ENCODE results near the gene USP36. TPM values are rescaled to one million over a fixed set of nuclear protein-coding genes. Genes with fewer than 3 reads are reported as not detected.
"Not testable (repeated sequence)": the region's sequence is repeated elsewhere in the genome, so short reads cannot be mapped to it uniquely, and the experiment has no call there.

The USP36 gene
- total RNA-seq = 71.2 TPM

GRCh38 chr17:78840780-78841611 lies at the start of gene USP36:
USP36 (minus strand) TSS chr17:78840814; CDS start chr17:78836363, 4,451 bp downstream.
- peak; percentile 98 to 99 for DNase-seq (ENCODE audit: extremely low spot score in 2 of 2)
- H3K4me1 ChIP-seq = peaks cover 29% of the 10 kb centered on the region
- peak within 1 kb of the TSS; percentile 94 for H3K27ac ChIP-seq
- H3K36me3 ChIP-seq = peaks cover 0 to 19% of the 10 kb centered on the region in 2 donors
- peak within 1 kb of the TSS; percentile 81 to 84 for H3K4me3 ChIP-seq
- TF ChIP-seq POLR2A (IDR thresholded peaks at IDR 0.05) = peak in 1 of 2 donors; percentile 86
- TF ChIP-seq, protein P1, sequence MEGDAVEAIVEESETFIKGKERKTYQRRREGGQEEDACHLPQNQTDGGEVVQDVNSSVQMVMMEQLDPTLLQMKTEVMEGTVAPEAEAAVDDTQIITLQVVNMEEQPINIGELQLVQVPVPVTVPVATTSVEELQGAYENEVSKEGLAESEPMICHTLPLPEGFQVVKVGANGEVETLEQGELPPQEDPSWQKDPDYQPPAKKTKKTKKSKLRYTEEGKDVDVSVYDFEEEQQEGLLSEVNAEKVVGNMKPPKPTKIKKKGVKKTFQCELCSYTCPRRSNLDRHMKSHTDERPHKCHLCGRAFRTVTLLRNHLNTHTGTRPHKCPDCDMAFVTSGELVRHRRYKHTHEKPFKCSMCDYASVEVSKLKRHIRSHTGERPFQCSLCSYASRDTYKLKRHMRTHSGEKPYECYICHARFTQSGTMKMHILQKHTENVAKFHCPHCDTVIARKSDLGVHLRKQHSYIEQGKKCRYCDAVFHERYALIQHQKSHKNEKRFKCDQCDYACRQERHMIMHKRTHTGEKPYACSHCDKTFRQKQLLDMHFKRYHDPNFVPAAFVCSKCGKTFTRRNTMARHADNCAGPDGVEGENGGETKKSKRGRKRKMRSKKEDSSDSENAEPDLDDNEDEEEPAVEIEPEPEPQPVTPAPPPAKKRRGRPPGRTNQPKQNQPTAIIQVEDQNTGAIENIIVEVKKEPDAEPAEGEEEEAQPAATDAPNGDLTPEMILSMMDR (IDR thresholded peaks at IDR 0.05) = peak in 2 of 3 experiments; percentile 9 to 10
- peak; percentile 97 to 100 for TF ChIP-seq POLR2AphosphoS5 (IDR thresholded peaks at IDR 0.05; ENCODE audit: insufficient read depth in 1 of 2, low read depth in 1 of 2)
- H3K9me3 ChIP-seq = no peaks in the 10 kb centered on the region
- intact Hi-C loops (cut with DNase I) = no loop called here
- no peaks in the 10 kb centered on the region for H3K27me3 ChIP-seq

- intact Hi-C loops (cut with DNase I); H3K4me3 ChIP-seq: not testable (repeated sequence)
Measured at GRCh38 chr17:78890096-78890495, 49.5 kb upstream of the USP36 start.

GRCh38 chr17:78889531-78889930 lies 48.9 kb upstream of the USP36 start:
- H3K4me1 ChIP-seq = peaks cover 71% of the 10 kb centered on the region
- intact Hi-C loops (cut with DNase I) = no loop called here
- H3K27ac ChIP-seq = peak overlapping the region; percentile 37

More at GRCh38 chr17:78890096-78890495, 49.5 kb upstream of the USP36 start:
- H3K36me3 ChIP-seq; H3K9me3 ChIP-seq; DNase-seq (ENCODE audit: extremely low spot score in 2 of 2); H3K27me3 ChIP-seq: not testable (repeated sequence)
- Histone ChIP-seq H3K27ac (peak overlapping the region; percentile 37), H3K4me1 (peaks cover 70% of the 10 kb centered on the region)

GRCh38 chr17:78888941-78889518 lies 48.4 kb upstream of the USP36 start:
- Histone ChIP-seq H3K4me3 (no peak overlapping the region), H3K9me3 (no peaks in the 10 kb centered on the region), H3K27ac (peak overlapping the region; percentile 37), H3K36me3 (no peaks in the 10 kb centered on the region), H3K27me3 (no peaks in the 10 kb centered on the region), H3K4me1 (peaks cover 72% of the 10 kb centered on the region)
- no peak for DNase-seq (ENCODE audit: extremely low spot score in 2 of 2)
- no peak for TF ChIP-seq POLR2AphosphoS5 (IDR thresholded peaks at IDR 0.05; ENCODE audit: insufficient read depth in 1 of 2, low read depth in 1 of 2)
- intact Hi-C loops (cut with DNase I) = no loop called here

More at GRCh38 chr17:78889531-78889930, 48.9 kb upstream of the USP36 start:
- TF ChIP-seq, protein P1 (IDR thresholded peaks at IDR 0.05) = no peak
- TF ChIP-seq POLR2A (IDR thresholded peaks at IDR 0.05) = no peak
- TF ChIP-seq POLR2AphosphoS5 (IDR thresholded peaks at IDR 0.05; ENCODE audit: insufficient read depth in 1 of 2, low read depth in 1 of 2) = no peak
- Histone ChIP-seq H3K27me3 (no peaks in the 10 kb centered on the region), H3K36me3 (no peaks in the 10 kb centered on the region), H3K9me3 (no peaks in the 10 kb centered on the region), H3K4me3 (no peak overlapping the region)
- DNase-seq (ENCODE audit: extremely low spot score in 2 of 2) = no peak

- peaks cover 72% of the 10 kb centered on the region for H3K4me1 ChIP-seq
- H3K36me3 ChIP-seq = no peaks in the 10 kb centered on the region
- peak overlapping the region; percentile 99 for H3K27ac ChIP-seq
- no peaks in the 10 kb centered on the region for H3K9me3 ChIP-seq
- no peaks in the 10 kb centered on the region for H3K27me3 ChIP-seq
- no peak overlapping the region for H3K4me3 ChIP-seq
- intact Hi-C loops (cut with DNase I) = no loop called here
- TF ChIP-seq POLR2AphosphoS5 (IDR thresholded peaks at IDR 0.05; ENCODE audit: insufficient read depth in 1 of 2, low read depth in 1 of 2) (no peak), POLR2A (IDR thresholded peaks at IDR 0.05) (no peak)
- TF ChIP-seq, protein P1 (IDR thresholded peaks at IDR 0.05) = no peak
- DNase-seq (ENCODE audit: extremely low spot score in 2 of 2) = no peak
Measured at GRCh38 chr17:78886954-78887353, 46.3 kb upstream of the USP36 start.

DNA sequence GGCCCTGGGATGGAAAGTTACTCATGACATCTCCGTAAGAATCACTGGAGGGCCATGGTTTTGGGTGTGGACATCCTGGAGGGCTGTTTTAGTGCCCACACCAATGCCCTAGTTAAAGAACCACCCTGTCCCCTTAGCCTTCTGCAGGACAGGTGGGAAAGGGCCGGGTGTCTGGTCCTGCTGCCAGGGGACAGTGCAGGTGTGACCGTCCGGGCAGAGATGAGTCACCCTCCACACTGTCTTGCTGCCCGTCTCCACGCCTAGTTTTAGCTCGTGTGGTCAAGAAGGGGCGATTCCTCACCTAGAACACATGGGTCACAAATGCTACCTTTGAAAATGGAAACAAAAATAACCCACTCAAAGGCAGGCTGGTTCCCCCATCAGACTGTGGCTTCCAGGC lies 45.3 kb upstream of the USP36 start:
- intact Hi-C loops (cut with DNase I) = no loop called here
- no peak for DNase-seq (ENCODE audit: extremely low spot score in 2 of 2)
- Histone ChIP-seq H3K27me3 (no peaks in the 10 kb centered on the region), H3K27ac (peak overlapping the region; percentile 99), H3K36me3 (no peaks in the 10 kb centered on the region), H3K4me3 (no peak overlapping the region), H3K4me1 (peaks cover 72% of the 10 kb centered on the region), H3K9me3 (no peaks in the 10 kb centered on the region)
- TF ChIP-seq, protein P1 (IDR thresholded peaks at IDR 0.05) = no peak
- TF ChIP-seq POLR2A (IDR thresholded peaks at IDR 0.05) = no peak
- no peak for TF ChIP-seq POLR2AphosphoS5 (IDR thresholded peaks at IDR 0.05; ENCODE audit: insufficient read depth in 1 of 2, low read depth in 1 of 2)

Data from vagina (tissue), 2 donors.